ENCODE data around the gene FOXN1.

- TF ChIP-seq, protein P1, sequence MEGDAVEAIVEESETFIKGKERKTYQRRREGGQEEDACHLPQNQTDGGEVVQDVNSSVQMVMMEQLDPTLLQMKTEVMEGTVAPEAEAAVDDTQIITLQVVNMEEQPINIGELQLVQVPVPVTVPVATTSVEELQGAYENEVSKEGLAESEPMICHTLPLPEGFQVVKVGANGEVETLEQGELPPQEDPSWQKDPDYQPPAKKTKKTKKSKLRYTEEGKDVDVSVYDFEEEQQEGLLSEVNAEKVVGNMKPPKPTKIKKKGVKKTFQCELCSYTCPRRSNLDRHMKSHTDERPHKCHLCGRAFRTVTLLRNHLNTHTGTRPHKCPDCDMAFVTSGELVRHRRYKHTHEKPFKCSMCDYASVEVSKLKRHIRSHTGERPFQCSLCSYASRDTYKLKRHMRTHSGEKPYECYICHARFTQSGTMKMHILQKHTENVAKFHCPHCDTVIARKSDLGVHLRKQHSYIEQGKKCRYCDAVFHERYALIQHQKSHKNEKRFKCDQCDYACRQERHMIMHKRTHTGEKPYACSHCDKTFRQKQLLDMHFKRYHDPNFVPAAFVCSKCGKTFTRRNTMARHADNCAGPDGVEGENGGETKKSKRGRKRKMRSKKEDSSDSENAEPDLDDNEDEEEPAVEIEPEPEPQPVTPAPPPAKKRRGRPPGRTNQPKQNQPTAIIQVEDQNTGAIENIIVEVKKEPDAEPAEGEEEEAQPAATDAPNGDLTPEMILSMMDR (conservative IDR thresholded peaks at IDR 0.05; ENCODE audit: low read depth, low read length) = no peak
- TF ChIP-seq EZH2 (IDR thresholded peaks at IDR 0.05; ENCODE audit: low read length, unreplicated experiment) = no peak
- no peak for TF ChIP-seq EZH2phosphoT487 (IDR thresholded peaks at IDR 0.05; ENCODE audit: borderline replicate concordance, low read length)
Measured at GRCh38 chr17:28484296-28484695, 21.9 kb upstream of the FOXN1 start.

Measured in PC-3 (cell line).